ENCODE measurements around the gene AHCYL2. TPM values are rescaled to one million over a fixed set of nuclear protein-coding genes. Genes with fewer than 3 reads are reported as not detected.

Gene AHCYL2
- total and polyA plus RNA-seq, 2 experiments from 2014 or later: 7.8 to 29.4 TPM

- H3K4me1 ChIP-seq (ENCODE audit: insufficient read depth): no peaks in the 10 kb centered on the region
- no peaks in the 10 kb centered on the region for H4K20me1 ChIP-seq (replicated peaks; ENCODE audit: insufficient read depth)
- H3K4me3 ChIP-seq: no peak overlapping the region
- no peak overlapping the region for H3K4me2 ChIP-seq
- DNase-seq (ENCODE audit: low spot score) (no peak), ATAC-seq (no peak)
- no peak overlapping the region for H3K27ac ChIP-seq (ENCODE audit: low read depth)
- peaks cover 1% of the 10 kb centered on the region; the same call in 2 of the 3 replicates for H3K4me1 Mint-ChIP-seq
- H3K79me2 ChIP-seq (replicated peaks; ENCODE audit: insufficient read depth): no peaks in the 10 kb centered on the region
- H3K9me3 Mint-ChIP-seq: no peaks in the 10 kb centered on the region; the same call in 2 of the 3 replicates
- H3K27me3 Mint-ChIP-seq (ENCODE audit: insufficient read depth, low read depth, poor library complexity): peaks cover 9% of the 10 kb centered on the region
- H3K27ac Mint-ChIP-seq: no peak overlapping the region
- no peak overlapping the region for H3K4me3 Mint-ChIP-seq
- H3K36me3 ChIP-seq (ENCODE audit: insufficient read depth): no peaks in the 10 kb centered on the region
- no peak overlapping the region for H2AFZ ChIP-seq
- H3F3A ChIP-seq (replicated peaks; ENCODE audit: low read depth): no peaks in the 10 kb centered on the region
- 0 out of 2 replicates have a peak, but pooled peaks cover 4% of the 10 kb centered on the region for H3K9me2 ChIP-seq (ENCODE audit: insufficient read depth)
- no peaks in the 10 kb centered on the region for H3K36me3 Mint-ChIP-seq (ENCODE audit: low read depth)
- TF ChIP-seq POLR2AphosphoS5 (IDR thresholded peaks at IDR 0.05; ENCODE audit: low read depth) (no peak), STAT1 (IDR thresholded peaks at IDR 0.05; ENCODE audit: unreplicated experiment) (no peak), ZNF331 (CRISPR knock-in tag; IDR thresholded peaks at IDR 0.05; ENCODE audit: low read depth) (no peak), EZH2phosphoT487 (IDR thresholded peaks at IDR 0.05; ENCODE audit: unreplicated experiment) (no peak), ETS1 (IDR thresholded peaks at IDR 0.05) (no peak), ZNF462 (CRISPR knock-in tag; IDR thresholded peaks at IDR 0.05) (no peak), ZNF114 (CRISPR knock-in tag; IDR thresholded peaks at IDR 0.05) (no peak), NANOG (IDR thresholded peaks at IDR 0.05; ENCODE audit: borderline replicate concordance) (no peak), JUNB (IDR thresholded peaks at IDR 0.05; ENCODE audit: unreplicated experiment) (no peak)
- H3K27me3 ChIP-seq (ENCODE audit: insufficient read depth): no peaks in the 10 kb centered on the region
These were observed 47.7 kb upstream of the AHCYL2 start for GRCh38 chr7:129176916-129177710.

Measured in GM23338 (cell line).